Thyroid gland (tissue), 4 donors: ENCODE results near the gene PIM3.

Source experiments
- POLR2A ChIP-seq, 2 donors: fragments of 450-650 bp; IDR thresholded peaks; one replicate each; pipeline ENCODE4 v1.6.1; 2017; ENCODE audit warnings: antibody characterized with exemption in 2 of 2, mild to moderate bottlenecking in 2 of 2, moderate library complexity in 1 of 2
- TF ChIP-seq, protein P1 (sequence below), 6 experiments: fragments of 200-600 bp in 3 of 6; fragments of 450-650 bp in 3 of 6; sonication (generic) in 3 of 6; IDR thresholded peaks; one replicate each; pipeline ENCODE4 v1.5.1; 2016 to 2019; ENCODE audit warnings: antibody characterized with exemption in 6 of 6, mild to moderate bottlenecking in 2 of 6, inconsistent platforms in 1 of 6, moderate library complexity in 1 of 6

GRCh38 chr22:49991167-49991566, 30.6 kb downstream of the PIM3 start:
- TF ChIP-seq, protein P1, sequence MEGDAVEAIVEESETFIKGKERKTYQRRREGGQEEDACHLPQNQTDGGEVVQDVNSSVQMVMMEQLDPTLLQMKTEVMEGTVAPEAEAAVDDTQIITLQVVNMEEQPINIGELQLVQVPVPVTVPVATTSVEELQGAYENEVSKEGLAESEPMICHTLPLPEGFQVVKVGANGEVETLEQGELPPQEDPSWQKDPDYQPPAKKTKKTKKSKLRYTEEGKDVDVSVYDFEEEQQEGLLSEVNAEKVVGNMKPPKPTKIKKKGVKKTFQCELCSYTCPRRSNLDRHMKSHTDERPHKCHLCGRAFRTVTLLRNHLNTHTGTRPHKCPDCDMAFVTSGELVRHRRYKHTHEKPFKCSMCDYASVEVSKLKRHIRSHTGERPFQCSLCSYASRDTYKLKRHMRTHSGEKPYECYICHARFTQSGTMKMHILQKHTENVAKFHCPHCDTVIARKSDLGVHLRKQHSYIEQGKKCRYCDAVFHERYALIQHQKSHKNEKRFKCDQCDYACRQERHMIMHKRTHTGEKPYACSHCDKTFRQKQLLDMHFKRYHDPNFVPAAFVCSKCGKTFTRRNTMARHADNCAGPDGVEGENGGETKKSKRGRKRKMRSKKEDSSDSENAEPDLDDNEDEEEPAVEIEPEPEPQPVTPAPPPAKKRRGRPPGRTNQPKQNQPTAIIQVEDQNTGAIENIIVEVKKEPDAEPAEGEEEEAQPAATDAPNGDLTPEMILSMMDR (IDR thresholded peaks at IDR 0.05) = no peak
- TF ChIP-seq POLR2A (IDR thresholded peaks at IDR 0.05) = no peak
